ENCODE data around the gene SPINDOC.
"Not testable (repeated sequence)": the region's sequence is repeated elsewhere in the genome, so short reads cannot be mapped to it uniquely, and the experiment has no call there.

Gene SPINDOC

GRCh38 chr11:63851364-63851763 lies 38.1 kb downstream of the SPINDOC start:
- in situ Hi-C loops (cut with MboI; ENCODE audit: low sequenced_read_pairs), result no loop called here

GRCh38 chr11:63853476-63853875 lies 40.2 kb downstream of the SPINDOC start:
- in situ Hi-C loops (cut with MboI; ENCODE audit: low sequenced_read_pairs), result no loop called here

GRCh38 chr11:63854696-63855095 lies 41.4 kb downstream of the SPINDOC start:
- in situ Hi-C loops (cut with MboI; ENCODE audit: low sequenced_read_pairs), result no loop called here

GRCh38 chr11:63855975-63856374 lies 42.7 kb downstream of the SPINDOC start:
- in situ Hi-C loops (cut with MboI; ENCODE audit: low sequenced_read_pairs), result no loop called here

GRCh38 chr11:63858628-63859550 lies 45.6 kb downstream of the SPINDOC start:
- in situ Hi-C loops (cut with MboI; ENCODE audit: low sequenced_read_pairs), result no loop called here

DNA sequence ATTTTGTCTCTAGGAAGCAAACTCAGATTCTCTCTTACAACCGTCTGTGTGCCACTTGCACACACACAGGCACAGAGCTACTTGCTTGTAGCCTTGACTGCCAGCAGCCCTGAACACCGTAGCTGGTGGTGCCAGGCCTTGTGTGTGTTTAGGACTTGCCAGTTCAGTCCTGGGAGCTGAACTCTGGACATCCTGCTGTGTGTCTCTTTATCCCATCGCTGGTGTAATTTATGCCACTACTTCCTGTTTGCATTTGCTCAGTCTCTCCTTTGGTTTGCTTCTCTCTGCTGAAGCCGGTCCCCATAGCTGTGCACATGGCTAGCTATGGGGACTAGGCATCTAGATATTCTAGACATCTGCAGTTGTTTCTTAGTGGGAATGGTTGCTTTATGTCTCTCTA lies 49.7 kb downstream of the SPINDOC start:
- in situ Hi-C loops (cut with MboI; ENCODE audit: low sequenced_read_pairs), result no loop called here

DNA sequence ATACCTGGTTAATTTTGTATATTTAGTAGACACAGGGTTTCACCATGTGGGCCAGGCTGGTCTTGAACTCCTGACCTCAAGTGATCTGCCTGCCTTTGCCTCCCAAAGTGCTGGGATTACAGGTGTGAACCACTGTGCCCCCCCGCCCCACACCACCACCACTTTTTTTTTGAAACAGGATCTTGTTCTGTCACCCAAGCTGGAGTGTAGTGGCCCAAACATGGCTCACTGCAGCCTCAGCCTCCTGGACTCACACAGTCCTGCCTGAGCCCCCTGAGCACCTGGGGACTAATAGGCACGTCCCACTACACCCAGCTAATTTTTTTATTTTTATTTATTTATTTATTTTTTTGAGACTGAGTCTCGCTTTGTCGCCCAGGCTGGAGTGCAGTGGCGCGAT lies 50.4 kb downstream of the SPINDOC start:
- in situ Hi-C loops (cut with MboI; ENCODE audit: low sequenced_read_pairs), result not testable (repeated sequence)

DNA sequence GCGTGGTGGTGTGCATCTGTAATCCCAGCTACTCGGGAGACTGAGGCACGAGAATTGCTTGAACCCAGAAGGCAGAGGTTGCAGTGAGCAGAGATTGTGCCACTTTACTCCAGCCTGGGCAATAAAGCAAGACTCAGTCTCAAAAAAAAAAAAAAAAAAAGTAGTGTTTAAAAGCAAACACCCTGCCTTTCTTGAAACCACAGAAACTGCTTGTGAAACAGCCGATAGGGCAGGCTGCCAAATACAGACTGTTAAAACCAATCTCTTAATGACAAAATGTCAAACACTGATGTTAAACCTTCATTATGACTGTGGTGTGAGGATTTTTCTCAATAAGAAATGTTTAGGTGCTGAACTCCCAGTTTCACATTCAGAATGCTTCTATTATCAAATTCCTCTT lies 53.0 kb downstream of the SPINDOC start:
- in situ Hi-C loops (cut with MboI; ENCODE audit: low sequenced_read_pairs), result no loop called here

- in situ Hi-C loops (cut with MboI; ENCODE audit: low sequenced_read_pairs), result no loop called here
Measured at GRCh38 chr11:63867511-63867910, 54.3 kb downstream of the SPINDOC start.

- in situ Hi-C loops (cut with MboI; ENCODE audit: low sequenced_read_pairs), result no loop called here
Measured at GRCh38 chr11:63868399-63869064, 55.3 kb downstream of the SPINDOC start.

GRCh38 chr11:63869171-63869591 lies 55.9 kb downstream of the SPINDOC start:
- in situ Hi-C loops (cut with MboI; ENCODE audit: low sequenced_read_pairs), result no loop called here

- in situ Hi-C loops (cut with MboI; ENCODE audit: low sequenced_read_pairs), result no loop called here
Measured at GRCh38 chr11:63869683-63870082, 56.4 kb downstream of the SPINDOC start.

DNA sequence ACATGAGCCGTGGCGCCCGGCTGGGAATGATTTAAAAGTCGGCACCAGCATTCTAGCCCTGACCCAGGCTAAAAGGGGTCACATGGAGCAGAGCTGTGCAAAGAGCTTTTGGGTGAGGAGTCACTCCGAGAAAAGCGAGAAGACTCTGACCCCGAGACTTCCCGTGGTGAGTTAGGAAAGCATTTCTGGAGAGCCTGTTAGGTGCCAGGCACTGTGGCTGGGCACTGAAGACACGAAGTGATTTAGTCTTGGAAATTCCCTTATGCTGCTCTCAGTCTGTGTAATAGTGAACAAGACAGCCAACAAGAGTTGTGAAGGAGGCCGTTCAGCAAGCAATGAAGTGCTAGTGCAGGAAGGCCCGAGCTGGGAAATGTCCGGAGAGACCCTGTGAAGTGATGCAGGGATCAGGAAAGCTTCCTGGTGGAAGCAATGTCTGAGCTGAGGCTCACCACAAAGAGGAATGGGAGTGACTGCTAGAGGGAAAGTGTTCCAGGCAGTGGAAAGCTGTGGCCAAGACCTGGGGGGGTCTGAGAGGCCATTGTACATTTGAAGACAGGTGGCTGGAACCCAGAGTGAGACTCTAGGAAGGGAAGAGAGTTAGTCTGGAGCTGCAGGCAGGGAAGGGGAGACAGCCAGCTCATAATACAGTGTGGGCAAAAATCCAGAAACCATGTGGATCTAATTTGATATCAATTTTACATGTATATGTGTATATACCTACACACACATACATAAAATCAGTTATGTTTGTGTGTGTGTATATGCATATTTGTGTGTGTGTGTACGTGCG lies 57.3 kb downstream of the SPINDOC start:
- in situ Hi-C loops (cut with MboI; ENCODE audit: low sequenced_read_pairs), result no loop called here

DNA sequence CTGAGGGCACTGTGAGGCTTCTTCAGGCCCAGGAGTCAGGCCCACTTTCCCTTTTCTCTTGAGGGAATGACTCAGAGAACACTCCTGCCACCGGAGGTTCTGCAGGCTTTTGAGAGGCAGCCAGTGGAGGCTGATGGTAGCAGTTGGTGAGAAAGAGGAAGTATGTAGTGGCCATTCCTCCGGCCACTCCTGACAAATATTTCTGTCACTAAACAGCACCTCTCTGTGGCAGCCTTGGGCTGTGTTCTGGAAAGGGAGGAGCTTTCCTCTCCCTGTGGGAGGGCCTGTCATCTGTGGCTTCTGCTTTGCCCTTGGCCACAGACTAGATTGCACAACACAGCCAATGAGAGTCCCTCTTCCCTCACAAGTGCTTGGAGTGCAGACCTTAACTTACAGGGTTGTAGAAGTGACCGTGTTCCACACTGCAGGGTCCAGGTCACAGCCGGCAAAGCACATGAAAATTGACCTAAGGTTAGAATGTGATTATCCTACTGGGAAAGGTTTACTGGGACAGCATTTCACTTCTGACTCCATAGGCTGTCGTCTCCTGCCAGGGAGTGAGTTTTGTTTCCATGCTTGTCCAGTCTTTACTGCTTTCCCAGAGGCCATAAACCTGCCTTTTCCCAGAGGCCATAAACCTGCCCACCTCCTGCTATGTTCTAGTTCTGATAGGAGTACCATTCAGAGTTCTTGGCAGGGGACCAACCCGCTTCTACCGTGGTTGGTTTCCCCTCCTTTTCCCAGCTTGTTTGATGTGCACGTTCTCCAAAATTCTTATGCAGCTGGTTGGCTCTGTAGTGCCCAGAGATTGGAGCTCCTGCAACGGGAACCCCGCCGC lies 58.9 kb downstream of the SPINDOC start:
- in situ Hi-C loops (cut with MboI; ENCODE audit: low sequenced_read_pairs), result no loop called here

DNA sequence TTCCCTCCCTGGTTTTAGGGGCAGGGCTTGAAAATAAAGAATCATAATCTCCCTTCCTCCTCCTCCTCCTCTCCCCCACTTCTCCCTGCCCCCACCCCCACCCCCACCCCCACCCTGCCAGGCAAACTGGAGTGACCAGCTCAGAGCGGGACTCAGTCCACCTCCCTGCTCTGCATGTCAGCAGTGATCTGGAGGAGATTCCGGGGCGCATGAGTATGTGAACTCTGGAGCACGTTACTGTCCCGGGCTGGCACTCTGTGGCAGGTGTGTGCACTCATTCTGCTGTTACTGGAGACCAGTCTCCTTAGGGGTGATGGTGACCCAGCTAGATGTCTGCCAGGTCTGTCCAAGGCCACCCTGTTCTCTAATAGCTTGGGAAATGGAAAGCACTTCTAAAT lies 59.5 kb downstream of the SPINDOC start:
- in situ Hi-C loops (cut with MboI; ENCODE audit: low sequenced_read_pairs), result no loop called here

- in situ Hi-C loops (cut with MboI; ENCODE audit: low sequenced_read_pairs), result no loop called here
Measured at GRCh38 chr11:63873311-63873710, 60.1 kb downstream of the SPINDOC start.

DNA sequence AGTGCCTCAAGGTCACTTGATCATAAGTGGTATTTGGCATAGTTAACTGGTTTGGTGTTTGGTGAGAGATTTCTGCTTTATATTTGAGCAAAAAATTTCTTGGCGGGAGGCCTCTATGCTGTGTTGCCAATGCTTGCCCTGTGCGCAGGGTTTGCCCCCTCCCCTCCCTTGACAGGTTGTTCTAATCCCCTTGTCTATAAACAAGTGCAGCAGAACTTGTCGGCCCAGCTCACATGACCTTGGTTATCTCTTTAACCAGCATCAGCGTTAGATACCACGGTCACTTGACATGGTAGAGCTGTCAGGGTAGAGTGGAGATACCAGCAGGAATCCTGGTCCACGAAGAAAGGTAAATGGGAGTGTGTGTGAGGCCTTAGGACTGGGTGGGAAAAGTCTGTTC lies 61.3 kb downstream of the SPINDOC start:
- in situ Hi-C loops (cut with MboI; ENCODE audit: low sequenced_read_pairs), result no loop called here

DNA sequence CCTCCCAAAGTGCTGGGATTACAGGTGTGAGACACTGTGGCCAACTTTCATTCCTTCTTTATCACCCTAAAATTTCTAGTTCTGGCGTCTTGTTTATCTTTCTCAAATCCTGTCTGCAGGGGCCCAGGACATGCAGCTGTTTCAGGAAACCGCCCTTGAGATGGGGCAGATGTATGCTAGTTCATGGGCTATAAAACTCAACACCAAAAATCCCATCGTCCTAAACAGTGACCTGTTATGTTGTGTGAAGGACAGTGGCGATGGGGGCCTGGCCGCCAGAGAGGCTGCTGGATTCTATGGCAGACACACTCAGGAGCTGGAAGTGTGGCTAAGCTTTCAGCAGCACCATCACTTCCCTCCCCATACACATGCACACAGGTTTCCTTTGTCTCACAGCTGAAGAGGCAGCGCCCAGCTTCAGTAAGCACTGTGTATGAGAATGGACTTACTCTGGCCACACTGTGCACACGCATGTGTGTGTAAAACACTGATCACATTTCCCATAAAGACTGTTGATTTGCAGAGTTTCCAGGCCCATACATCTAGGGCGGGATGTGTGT lies 62.3 kb downstream of the SPINDOC start:
- in situ Hi-C loops (cut with MboI; ENCODE audit: low sequenced_read_pairs), result no loop called here

DNA sequence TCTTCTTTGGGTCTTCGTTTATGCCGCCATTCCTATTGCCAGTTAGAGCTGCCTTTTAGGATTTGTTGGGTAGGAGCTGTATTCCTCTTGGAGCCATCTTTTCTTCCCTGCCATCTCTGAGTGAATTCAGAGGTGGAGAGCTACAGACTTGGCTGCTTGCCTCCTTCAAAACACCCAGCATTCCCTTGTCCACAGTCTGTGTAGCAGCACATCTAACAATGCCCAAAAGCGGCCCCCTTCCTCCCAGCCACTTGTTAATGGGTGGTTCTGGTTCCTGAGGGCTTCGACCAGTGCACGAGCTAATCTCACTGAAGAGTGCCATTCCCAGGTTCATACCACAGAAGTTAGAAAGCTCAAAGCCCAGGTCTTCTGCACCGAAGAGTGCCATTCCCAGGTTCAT lies 63.4 kb downstream of the SPINDOC start:
- in situ Hi-C loops (cut with MboI; ENCODE audit: low sequenced_read_pairs), result no loop called here

Measured in hTERT RPE-1 (cell line).